WERI-Rb-1 (cell line): ENCODE data around the gene ANKRD60.

Experiments
- DNase-seq: peaks from one replicate; pipeline ENCODE4 v3.0.0-alpha.2; 2020
- H3K27ac ChIP-seq: fragments of 250-450 bp; sonication (Bioruptor Pico); 2 replicates; pipeline ENCODE4 v1.5.1; 2020; ENCODE audit warnings: mild to moderate bottlenecking, moderate library complexity
- H3K27me3 ChIP-seq: fragments of 250-450 bp; sonication (Bioruptor Pico); 2 replicates; pipeline ENCODE4 v1.5.1; 2021; ENCODE audit warnings: mild to moderate bottlenecking, low read depth, moderate library complexity; ENCODE audit not compliant: insufficient read depth, severe bottlenecking
- H3K36me3 ChIP-seq: fragments of 250-450 bp; sonication (Bioruptor Pico); 2 replicates; pipeline ENCODE4 v1.5.1; 2020; ENCODE audit warnings: mild to moderate bottlenecking, moderate library complexity
- H3K4me3 ChIP-seq: 2 replicates; pipeline ENCODE4 v1.5.1; 2011; ENCODE audit warnings: low read depth, mild to moderate bottlenecking, control low read depth, low read length
- H3K9me3 ChIP-seq: fragments of 250-450 bp; sonication (Bioruptor Pico); 2 replicates; pipeline ENCODE4 v1.5.1; 2021; ENCODE audit warnings: mild to moderate bottlenecking, moderate library complexity; ENCODE audit not compliant: severe bottlenecking
- TF ChIP-seq, protein P1 (sequence below): IDR thresholded peaks from 2 replicates; pipeline ENCODE4 v1.5.1; 2011; ENCODE audit warnings: low read depth, mild to moderate bottlenecking, control low read depth, inconsistent platforms, low read length

The ANKRD60 gene

DNA sequence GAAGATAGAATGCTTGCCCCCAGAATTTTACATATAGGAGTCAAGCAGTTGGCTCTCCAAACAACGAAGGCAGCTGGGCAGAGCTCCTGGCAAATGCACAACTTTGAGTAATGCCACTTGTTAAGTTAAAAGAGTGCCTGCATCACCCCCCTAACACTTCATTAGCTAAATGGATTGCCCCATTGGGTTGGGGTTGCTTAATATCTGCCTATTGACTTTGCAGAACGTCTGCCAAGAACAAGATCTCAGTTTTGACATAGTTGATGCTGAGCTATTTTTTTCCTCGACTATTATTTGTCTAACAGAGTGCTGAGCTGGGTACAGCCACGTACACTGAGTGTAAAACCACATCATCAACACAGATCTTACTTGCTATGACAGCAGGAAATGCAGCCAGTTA, 12.1 kb downstream of the ANKRD60 start:
- Histone ChIP-seq H3K36me3 (no peaks in the 10 kb centered on the region), H3K9me3 (peaks cover 13% of the 10 kb centered on the region), H3K4me3 (no peak overlapping the region), H3K27ac (no peak overlapping the region), H3K27me3 (peaks cover 59% of the 10 kb centered on the region)
- TF ChIP-seq, protein P1, sequence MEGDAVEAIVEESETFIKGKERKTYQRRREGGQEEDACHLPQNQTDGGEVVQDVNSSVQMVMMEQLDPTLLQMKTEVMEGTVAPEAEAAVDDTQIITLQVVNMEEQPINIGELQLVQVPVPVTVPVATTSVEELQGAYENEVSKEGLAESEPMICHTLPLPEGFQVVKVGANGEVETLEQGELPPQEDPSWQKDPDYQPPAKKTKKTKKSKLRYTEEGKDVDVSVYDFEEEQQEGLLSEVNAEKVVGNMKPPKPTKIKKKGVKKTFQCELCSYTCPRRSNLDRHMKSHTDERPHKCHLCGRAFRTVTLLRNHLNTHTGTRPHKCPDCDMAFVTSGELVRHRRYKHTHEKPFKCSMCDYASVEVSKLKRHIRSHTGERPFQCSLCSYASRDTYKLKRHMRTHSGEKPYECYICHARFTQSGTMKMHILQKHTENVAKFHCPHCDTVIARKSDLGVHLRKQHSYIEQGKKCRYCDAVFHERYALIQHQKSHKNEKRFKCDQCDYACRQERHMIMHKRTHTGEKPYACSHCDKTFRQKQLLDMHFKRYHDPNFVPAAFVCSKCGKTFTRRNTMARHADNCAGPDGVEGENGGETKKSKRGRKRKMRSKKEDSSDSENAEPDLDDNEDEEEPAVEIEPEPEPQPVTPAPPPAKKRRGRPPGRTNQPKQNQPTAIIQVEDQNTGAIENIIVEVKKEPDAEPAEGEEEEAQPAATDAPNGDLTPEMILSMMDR, result no peak
- no peak for DNase-seq

DNA sequence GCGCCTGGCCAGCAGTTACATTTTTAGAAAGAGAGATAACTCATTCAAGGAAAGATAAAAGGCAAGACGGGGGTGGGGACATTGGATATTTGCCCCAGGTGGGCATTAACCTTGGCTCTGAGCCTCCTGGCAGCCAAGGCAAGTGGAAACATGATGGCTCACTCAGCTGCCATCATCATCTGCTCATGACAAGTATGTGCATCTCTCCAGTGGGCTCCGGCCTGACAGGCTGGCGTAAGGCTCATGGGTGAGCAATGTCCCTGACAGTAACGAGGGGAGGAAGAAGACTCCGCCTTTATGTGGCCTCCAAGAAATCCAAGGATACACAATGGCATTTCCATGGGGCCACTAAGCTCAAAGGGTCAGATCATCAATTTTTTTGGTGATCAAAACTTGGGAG, 13.3 kb downstream of the ANKRD60 start:
- Histone ChIP-seq H3K4me3 (no peak overlapping the region), H3K36me3 (no peaks in the 10 kb centered on the region), H3K27me3 (peaks cover 48% of the 10 kb centered on the region), H3K27ac (no peak overlapping the region), H3K9me3 (peaks cover 13% of the 10 kb centered on the region)
- DNase-seq, result no peak
- TF ChIP-seq, protein P1, result no peak

DNA sequence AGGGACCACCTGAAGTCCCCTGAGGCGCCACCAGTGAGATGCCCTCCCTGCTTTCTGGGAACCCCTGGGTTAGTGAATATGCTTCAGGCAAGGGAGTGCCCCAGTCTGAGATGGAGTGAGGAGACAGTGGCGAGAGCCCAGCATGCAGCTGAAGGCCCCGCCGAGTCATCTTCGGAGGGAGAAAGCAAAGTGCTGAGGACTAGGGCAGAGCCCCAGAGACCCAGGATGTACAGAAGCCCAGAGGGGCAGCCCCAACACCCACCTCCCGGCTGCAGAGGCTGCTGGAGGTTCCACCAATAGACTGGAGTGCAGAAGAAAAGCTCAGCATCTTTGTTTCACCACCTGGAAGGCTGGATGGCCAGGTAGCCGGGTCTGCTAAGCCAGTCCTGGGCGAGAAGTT, 14.1 kb downstream of the ANKRD60 start:
- Histone ChIP-seq H3K9me3 (peaks cover 9% of the 10 kb centered on the region), H3K36me3 (no peaks in the 10 kb centered on the region), H3K4me3 (no peak overlapping the region), H3K27ac (no peak overlapping the region), H3K27me3 (peaks cover 40% of the 10 kb centered on the region)
- no peak for DNase-seq
- TF ChIP-seq, protein P1, result no peak

DNA sequence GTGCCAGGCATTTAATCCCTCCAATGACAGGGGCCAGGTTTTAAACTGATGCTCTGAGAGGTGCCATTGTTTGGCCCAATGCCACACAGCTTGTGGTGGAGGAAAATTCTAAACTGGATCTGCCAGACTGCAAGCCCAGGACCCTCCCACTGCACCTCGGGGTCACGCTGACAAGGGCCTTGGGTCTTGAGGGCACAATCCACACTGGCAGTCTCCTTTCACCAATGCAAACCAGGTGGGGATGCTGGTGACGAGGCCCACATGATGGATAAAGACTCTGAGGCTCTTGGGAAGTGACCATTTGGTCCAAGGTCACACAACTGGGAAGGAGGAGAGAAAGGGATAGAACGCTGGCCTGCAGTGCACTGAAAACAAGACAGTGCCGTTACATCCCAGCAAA, 14.7 kb downstream of the ANKRD60 start:
- TF ChIP-seq, protein P1, result no peak
- Histone ChIP-seq H3K27ac (no peak overlapping the region), H3K9me3 (peaks cover 3% of the 10 kb centered on the region), H3K36me3 (no peaks in the 10 kb centered on the region), H3K4me3 (no peak overlapping the region), H3K27me3 (peaks cover 34% of the 10 kb centered on the region)
- DNase-seq, result no peak

DNA sequence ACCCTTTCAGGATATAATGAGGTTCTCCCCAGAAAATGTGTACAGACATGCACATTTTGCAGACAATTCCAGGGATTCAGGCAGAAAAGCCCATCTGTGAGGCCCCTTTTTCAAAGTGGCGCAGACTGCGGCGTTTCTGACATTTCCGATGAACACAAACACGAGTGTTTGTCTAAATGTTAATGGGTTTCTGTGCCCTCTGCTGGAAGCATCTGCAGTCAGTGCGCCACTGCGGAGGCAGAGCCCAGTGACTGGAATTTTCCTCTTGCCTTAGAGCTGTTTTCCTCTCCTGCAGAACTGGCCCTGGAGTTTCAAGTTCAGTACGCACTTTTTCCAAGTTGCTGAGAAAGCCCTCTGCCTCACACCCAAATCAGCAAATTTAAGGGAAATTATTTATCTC, 15.3 kb downstream of the ANKRD60 start:
- Histone ChIP-seq H3K27ac (no peak overlapping the region), H3K9me3 (peaks cover 2% of the 10 kb centered on the region), H3K4me3 (no peak overlapping the region), H3K36me3 (no peaks in the 10 kb centered on the region), H3K27me3 (peaks cover 28% of the 10 kb centered on the region)
- no peak for DNase-seq
- TF ChIP-seq, protein P1, result no peak

DNA sequence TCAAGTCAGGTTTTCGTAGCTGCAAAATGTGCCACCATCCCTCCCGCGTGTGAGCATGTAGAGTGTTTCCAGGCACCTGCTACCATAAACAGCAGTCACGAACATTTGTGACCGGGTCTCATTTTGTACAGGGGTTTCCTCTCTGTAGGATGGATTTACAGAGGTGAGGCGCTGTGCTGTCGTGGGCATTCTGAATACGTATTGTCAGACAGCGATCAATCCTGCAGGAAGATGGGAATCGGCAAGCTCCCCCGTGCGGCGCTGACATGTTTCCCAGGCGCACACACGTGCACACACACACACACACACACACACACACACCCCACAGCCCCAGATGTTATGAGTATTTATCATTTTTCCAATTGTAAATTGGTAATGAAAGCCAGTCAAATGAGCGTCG, 15.8 kb downstream of the ANKRD60 start:
- H3K27me3 ChIP-seq, result peaks cover 23% of the 10 kb centered on the region
- H3K4me3 ChIP-seq, result no peak overlapping the region
- no peaks in the 10 kb centered on the region for H3K36me3 ChIP-seq
- H3K27ac ChIP-seq, result no peak overlapping the region
- TF ChIP-seq, protein P1, result no peak
- H3K9me3 ChIP-seq, result peaks cover 2% of the 10 kb centered on the region
- no peak for DNase-seq
